Lower leg skin (tissue), 3 donors: Measurements from ENCODE around the gene SCAI.

Experiments used
- CTCF ChIP-seq, 3 donors: fragments of 450-650 bp; IDR thresholded peaks; one replicate each; pipeline ENCODE4 v1.5.1; 2016; ENCODE audit warnings: antibody characterized with exemption in 3 of 3, mild to moderate bottlenecking in 3 of 3, moderate library complexity in 2 of 3
- POLR2A ChIP-seq, 2 donors: fragments of 450-650 bp; IDR thresholded peaks; one replicate each; pipeline ENCODE4 v1.6.1; 2016 to 2017; ENCODE audit warnings: antibody characterized with exemption in 2 of 2, mild to moderate bottlenecking in 1 of 2, moderate library complexity in 1 of 2

DNA sequence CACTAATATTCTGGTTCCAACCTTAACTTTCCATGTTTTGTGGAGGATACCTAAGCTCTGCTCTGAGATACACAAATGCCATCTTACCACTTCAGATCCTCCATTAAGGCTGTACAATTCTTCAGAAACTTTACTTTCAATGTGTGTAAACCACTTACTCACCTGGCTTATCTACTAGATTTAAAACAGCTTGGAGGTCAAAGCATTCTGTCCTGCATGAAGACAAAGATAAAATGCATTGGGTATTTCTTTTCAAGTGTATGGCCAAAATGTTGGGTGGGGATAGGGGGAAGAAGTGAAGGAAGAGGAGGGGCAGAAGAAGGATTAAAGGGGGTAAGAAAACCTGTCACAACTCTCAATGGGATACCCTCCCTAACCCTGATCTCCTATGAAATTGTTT is 203.4 kb downstream of the SCAI start:
- no peak for TF ChIP-seq CTCF (IDR thresholded peaks at IDR 0.05)
- no peak for TF ChIP-seq POLR2A (IDR thresholded peaks at IDR 0.05)
